Esophagus muscularis mucosa (tissue), 4 donors: ENCODE measurements around the gene RAB37. TPM values are rescaled to one million over a fixed set of nuclear protein-coding genes. Genes with fewer than 3 reads are reported as not detected.

Source experiments
- DNase-seq: peaks from one replicate; pipeline ENCODE4 v3.0.0-alpha.2; 2017; ENCODE audit errors: extremely low spot score
- H3K27ac ChIP-seq, 4 donors: fragments of 200-600 bp; sonication (generic); replicated peaks in 1 of 4; 1 replicate in 3 of 4; 2 replicates in 1 of 4; pipeline ENCODE4 v1.5.1; 2016 to 2019; ENCODE audit warnings: mild to moderate bottlenecking in 1 of 4
- H3K27me3 ChIP-seq, 4 donors: fragments of 200-600 bp; sonication (generic); one replicate each; pipeline versions ENCODE4 v1.5.1 to v1.6.0; 2016 to 2019
- H3K36me3 ChIP-seq, 4 donors: fragments of 200-600 bp; sonication (generic); one replicate each; pipeline ENCODE4 v1.5.1; 2016 to 2019
- H3K4me1 ChIP-seq, 4 donors: fragments of 200-600 bp; sonication (generic); one replicate each; pipeline ENCODE4 v1.5.1; 2016 to 2019
- H3K4me3 ChIP-seq, 4 donors: fragments of 200-600 bp; sonication (generic); 1 replicate in 2 of 4; 2 replicates in 2 of 4; pipeline ENCODE4 v1.5.1; 2016 to 2019; ENCODE audit warnings: mild to moderate bottlenecking in 4 of 4, moderate library complexity in 1 of 4
- H3K9me3 ChIP-seq, 4 donors: fragments of 200-600 bp; sonication (generic); 1 replicate in 3 of 4; 2 replicates in 1 of 4; pipeline ENCODE4 v1.5.1; 2016 to 2019
- EP300 ChIP-seq: sonication (generic); formaldehyde crosslinking; IDR thresholded peaks from one replicate; pipeline ENCODE4 v1.6.1; 2017; ENCODE audit warnings: antibody characterized with exemption
- POLR2A ChIP-seq: fragments of 450-650 bp; IDR thresholded peaks from one replicate; pipeline ENCODE4 v1.6.1; 2017; ENCODE audit warnings: antibody characterized with exemption, moderate library complexity, mild to moderate bottlenecking, low read depth
- POLR2AphosphoS5 ChIP-seq, 2 donors: sonication (generic); formaldehyde crosslinking; IDR thresholded peaks; one replicate each; pipeline ENCODE4 v1.6.1; 2017; ENCODE audit warnings: antibody characterized with exemption in 2 of 2
- WGBS: methylation state at CpG from one replicate; pipeline ENCODE4 v1.1.5; 2018; 5-methylcytosine and 5-hydroxymethylcytosine counted together
- intact Hi-C: fragments of 100-400 bp; cut with DNase I; formaldehyde crosslinking; loops from one replicate; pipeline ENCODE4 v1.15.1; 2023
- total RNA-seq, 4 donors: library from RNA; depleted of rRNA; stranded (reverse); fragments of >200 nt; gene quantifications; one replicate each; pipeline versions ENCODE4 v1.1.0 to v1.2.1, GENCODE V29; 2016
- TF ChIP-seq, protein P1 (sequence below), 3 experiments: fragments of 200-600 bp in 2 of 3; fragments of 450-650 bp in 1 of 3; sonication (generic) in 2 of 3; IDR thresholded peaks; one replicate each; pipeline ENCODE4 v1.5.1; 2017 to 2019; ENCODE audit warnings: antibody characterized with exemption in 3 of 3, mild to moderate bottlenecking in 2 of 3, moderate library complexity in 1 of 3

RAB37 gene
- total RNA-seq, 4 donors from 2014 or later, result 1.4 to 3.3 (median 2.5) TPM

DNA sequence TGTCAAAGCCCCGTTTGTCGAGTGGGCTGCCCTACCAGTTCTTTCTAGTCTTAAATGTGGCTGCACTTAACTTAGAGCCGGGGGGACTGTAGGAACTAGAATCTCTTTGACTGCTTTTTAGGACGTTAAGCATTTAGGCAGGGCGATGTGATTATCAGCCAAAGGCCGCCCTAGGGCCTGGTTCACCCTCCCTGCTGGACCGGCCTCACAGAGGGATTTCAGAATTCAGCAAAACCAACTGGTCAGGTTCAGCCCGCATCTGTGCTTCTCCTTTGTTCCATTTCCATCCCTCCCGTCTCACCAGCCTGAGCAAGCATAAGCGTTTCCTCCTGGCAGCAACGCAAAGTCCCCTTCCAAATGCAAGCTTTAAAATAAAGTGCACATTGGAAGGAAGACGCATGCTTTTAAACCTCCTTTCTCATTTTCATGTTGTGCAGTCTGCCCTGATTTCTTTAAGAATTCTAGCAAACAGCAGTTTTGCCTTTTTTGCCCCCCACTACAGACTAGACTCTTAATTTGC lies 55.6 kb downstream of the RAB37 start:
- Histone ChIP-seq H3K4me3 (no peak overlapping the region), H3K4me1 (peaks cover 0 to 7% (median 5%) of the 10 kb centered on the region in 4 donors), H3K36me3 (peaks cover 15 to 93% (median 65%) of the 10 kb centered on the region in 4 donors), H3K9me3 (no peaks in the 10 kb centered on the region), H3K27me3 (no peaks in the 10 kb centered on the region), H3K27ac (no peak overlapping the region)
- WGBS, result 95% methylated on average over 12 of the region's 12 CpGs
- intact Hi-C loops, result loop anchor here (2.0 to 10.0 kb wide), 2 partner anchors 72 to 162 kb away; no protein-coding TSS in a partner anchor
- TF ChIP-seq POLR2AphosphoS5 (IDR thresholded peaks at IDR 0.05) (no peak), EP300 (no peak)
- no peak for DNase-seq

DNA sequence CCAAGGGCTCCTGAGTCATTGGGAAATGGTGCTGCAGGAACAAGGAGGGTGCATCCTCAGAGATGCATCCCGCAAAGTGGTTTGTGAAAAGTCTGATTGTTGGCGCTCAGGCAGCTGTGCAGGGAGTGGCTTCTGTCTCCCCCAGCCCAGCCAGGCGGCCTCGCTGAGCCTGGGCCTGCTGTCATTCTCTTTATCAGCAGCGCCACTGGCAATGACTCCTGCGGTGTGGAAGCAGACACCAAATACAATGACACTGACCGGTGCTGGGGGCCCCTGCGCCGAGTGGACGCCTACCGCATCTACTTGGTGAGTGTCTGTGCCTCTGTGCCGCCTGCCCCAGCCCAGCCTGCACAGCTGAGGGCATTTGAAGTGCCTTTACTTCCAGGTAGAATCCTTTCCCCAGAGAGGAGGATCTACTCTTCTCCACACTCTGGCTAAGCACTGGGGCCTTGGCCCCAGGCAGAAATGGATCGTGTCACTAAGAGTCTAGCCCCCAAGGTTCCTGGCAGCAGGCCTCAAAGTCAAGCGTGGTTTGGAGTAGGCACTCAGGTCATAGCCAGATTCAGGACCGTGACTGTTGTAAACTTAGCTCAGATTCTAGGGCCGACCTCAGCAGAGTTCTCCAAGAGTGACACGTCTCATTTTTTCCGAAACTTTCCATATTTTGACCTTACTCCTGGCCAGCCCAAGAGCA lies 58.4 kb downstream of the RAB37 start:
- no peaks in the 10 kb centered on the region for H3K9me3 ChIP-seq
- intact Hi-C loops, result loop anchor here (5.0 to 10.0 kb wide), 2 partner anchors 57 to 159 kb away; no protein-coding TSS in a partner anchor
- TF ChIP-seq POLR2A (no peak), EP300 (no peak), POLR2AphosphoS5 (IDR thresholded peaks at IDR 0.05) (no peak)
- TF ChIP-seq, protein P1, sequence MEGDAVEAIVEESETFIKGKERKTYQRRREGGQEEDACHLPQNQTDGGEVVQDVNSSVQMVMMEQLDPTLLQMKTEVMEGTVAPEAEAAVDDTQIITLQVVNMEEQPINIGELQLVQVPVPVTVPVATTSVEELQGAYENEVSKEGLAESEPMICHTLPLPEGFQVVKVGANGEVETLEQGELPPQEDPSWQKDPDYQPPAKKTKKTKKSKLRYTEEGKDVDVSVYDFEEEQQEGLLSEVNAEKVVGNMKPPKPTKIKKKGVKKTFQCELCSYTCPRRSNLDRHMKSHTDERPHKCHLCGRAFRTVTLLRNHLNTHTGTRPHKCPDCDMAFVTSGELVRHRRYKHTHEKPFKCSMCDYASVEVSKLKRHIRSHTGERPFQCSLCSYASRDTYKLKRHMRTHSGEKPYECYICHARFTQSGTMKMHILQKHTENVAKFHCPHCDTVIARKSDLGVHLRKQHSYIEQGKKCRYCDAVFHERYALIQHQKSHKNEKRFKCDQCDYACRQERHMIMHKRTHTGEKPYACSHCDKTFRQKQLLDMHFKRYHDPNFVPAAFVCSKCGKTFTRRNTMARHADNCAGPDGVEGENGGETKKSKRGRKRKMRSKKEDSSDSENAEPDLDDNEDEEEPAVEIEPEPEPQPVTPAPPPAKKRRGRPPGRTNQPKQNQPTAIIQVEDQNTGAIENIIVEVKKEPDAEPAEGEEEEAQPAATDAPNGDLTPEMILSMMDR (IDR thresholded peaks at IDR 0.05), result no peak
- H3K4me1 ChIP-seq, result peaks cover 0 to 7% (median 5%) of the 10 kb centered on the region in 4 donors
- no peak overlapping the region for H3K27ac ChIP-seq
- no peak overlapping the region for H3K4me3 ChIP-seq
- WGBS, result 94% methylated on average over 15 of the region's 18 CpGs
- no peaks in the 10 kb centered on the region for H3K27me3 ChIP-seq
- DNase-seq, result no peak
- peaks cover 33 to 99% (median 76%) of the 10 kb centered on the region in 4 donors for H3K36me3 ChIP-seq

DNA sequence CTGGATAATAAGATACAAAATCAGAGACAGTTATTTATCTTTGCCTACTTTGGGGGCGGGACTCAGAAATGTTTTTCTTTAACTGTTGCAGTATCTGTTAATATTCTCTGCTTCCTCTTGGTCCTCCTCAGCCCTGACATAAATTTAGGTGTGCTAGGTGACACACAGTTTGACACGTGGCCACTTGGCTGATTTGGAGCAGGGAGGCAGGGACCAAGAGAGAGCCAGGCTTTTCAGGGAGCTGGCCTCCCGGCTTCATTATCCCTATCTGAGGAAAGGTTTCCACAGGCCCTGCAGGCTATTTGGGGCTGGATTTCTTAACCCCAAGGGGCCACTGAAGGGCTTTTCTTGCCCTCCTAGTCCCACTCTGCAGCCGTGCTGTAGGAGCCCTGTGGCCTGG lies 59.2 kb downstream of the RAB37 start:
- DNase-seq, result no peak
- TF ChIP-seq EP300 (no peak), POLR2A (no peak), POLR2AphosphoS5 (IDR thresholded peaks at IDR 0.05) (no peak)
- TF ChIP-seq, protein P1 (IDR thresholded peaks at IDR 0.05), result no peak
- no peak overlapping the region for H3K27ac ChIP-seq
- no peaks in the 10 kb centered on the region for H3K27me3 ChIP-seq
- intact Hi-C loops, result loop anchor here (5.0 to 10.0 kb wide), 2 partner anchors 56 to 159 kb away; no protein-coding TSS in a partner anchor
- peaks cover 33 to 99% (median 77%) of the 10 kb centered on the region in 4 donors for H3K36me3 ChIP-seq
- peaks cover 0 to 3% (median 2%) of the 10 kb centered on the region in 4 donors for H3K4me1 ChIP-seq
- no peak overlapping the region for H3K4me3 ChIP-seq
- 100% methylated on average over 2 of the region's 4 CpGs for WGBS
- no peaks in the 10 kb centered on the region for H3K9me3 ChIP-seq

DNA sequence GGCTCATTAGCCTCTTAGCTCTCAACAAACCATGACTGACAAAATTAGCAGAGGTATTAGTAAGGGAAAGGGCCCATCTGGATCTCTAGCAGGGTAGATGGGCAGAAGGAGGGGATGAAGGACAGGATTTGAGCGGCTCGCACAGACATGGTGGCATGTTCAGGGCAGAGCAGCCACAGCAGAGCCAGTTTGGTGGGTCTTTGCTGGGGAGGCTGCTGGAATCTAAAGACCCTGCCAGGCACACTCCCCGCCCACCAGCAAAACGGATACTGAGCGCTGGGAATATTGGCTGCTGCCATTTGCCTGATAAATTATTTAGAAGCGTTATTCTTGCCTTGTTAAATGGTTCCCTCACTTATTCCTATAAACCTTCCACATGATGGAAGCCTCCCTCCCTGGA lies 59.8 kb downstream of the RAB37 start:
- 86% methylated on average over 6 of the region's 6 CpGs for WGBS
- H3K27ac ChIP-seq, result no peak overlapping the region
- H3K9me3 ChIP-seq, result no peaks in the 10 kb centered on the region
- TF ChIP-seq POLR2AphosphoS5 (IDR thresholded peaks at IDR 0.05) (no peak), POLR2A (no peak)
- TF ChIP-seq, protein P1 (IDR thresholded peaks at IDR 0.05), result no peak
- no peaks in the 10 kb centered on the region for H3K27me3 ChIP-seq
- intact Hi-C loops, result loop anchor here (5.0 to 10.0 kb wide), 2 partner anchors 55 to 158 kb away; no protein-coding TSS in a partner anchor
- DNase-seq, result no peak
- H3K4me3 ChIP-seq, result no peak overlapping the region
- peaks cover 33 to 100% (median 81%) of the 10 kb centered on the region in 4 donors for H3K36me3 ChIP-seq
- H3K4me1 ChIP-seq, result no peaks in the 10 kb centered on the region

Other genes with a start within 250 kb of the RAB37 start
- under 1 TPM in 3 of 4 donors, not detected in 1; 0.17 to 0.83 (median 0.23) TPM for gene CD300LB, start 205.8 kb upstream of the RAB37 start, total RNA-seq
- gene CD300C, start 191.1 kb upstream of the RAB37 start, total RNA-seq, result 1 to 10 TPM in 3 of 4 donors, under 1 TPM in 1; 0.39 to 4.6 (median 1.6) TPM
- not detected for gene CD300H, start 169.7 kb upstream of the RAB37 start, total RNA-seq
- gene CD300LD, start 145.0 kb upstream of the RAB37 start, total RNA-seq, result not detected
- 1 to 10 TPM in 1 of 4 donors, under 1 TPM in 3; 0.39 to 5.0 (median 0.62) TPM for gene CD300E, start 113.5 kb upstream of the RAB37 start, total RNA-seq
- gene CD300LF, start 24.3 kb upstream of the RAB37 start, total RNA-seq, result under 1 TPM in 3 of 4 donors, not detected in 1; 0.26 to 0.99 (median 0.42) TPM
- gene NHERF1, start 11.4 kb downstream of the RAB37 start, total RNA-seq, result 10 to 100 TPM in 2 of 4 donors, 1 to 10 TPM in 2; 8.9 to 12.1 (median 11.0) TPM
- gene NAT9, start 39.1 kb downstream of the RAB37 start, total RNA-seq, result 10 to 100 TPM; 10.4 to 22.4 (median 17.7) TPM
- gene GRIN2C, start 122.6 kb downstream of the RAB37 start, total RNA-seq, result 1 to 10 TPM in 1 of 4 donors, under 1 TPM in 3; 0.17 to 2.5 (median 0.50) TPM
- 10 to 100 TPM in 1 of 4 donors, 1 to 10 TPM in 3; 4.9 to 10.6 (median 7.0) TPM for gene FDXR, start 135.7 kb downstream of the RAB37 start, total RNA-seq
- under 1 TPM in 1 of 4 donors, not detected in 3; 0.33 TPM for gene FADS6, start 156.4 kb downstream of the RAB37 start, total RNA-seq
- under 1 TPM in 1 of 4 donors, not detected in 3; 0.39 TPM for gene USH1G, start 186.0 kb downstream of the RAB37 start, total RNA-seq
- not detected for gene OTOP2, start 187.0 kb downstream of the RAB37 start, total RNA-seq
- gene OTOP3, start 198.6 kb downstream of the RAB37 start, total RNA-seq, result not detected
- 10 to 100 TPM in 2 of 4 donors, 1 to 10 TPM in 2; 4.5 to 17.1 (median 10.9) TPM for gene HID1, start 235.5 kb downstream of the RAB37 start, total RNA-seq